Thoracic aorta (tissue), 2 donors: Measurements from ENCODE around the gene SLC16A11. TPM values are rescaled to one million over a fixed set of nuclear protein-coding genes. Genes with fewer than 3 reads are reported as not detected.
"Not testable (repeated sequence)": the region's sequence is repeated elsewhere in the genome, so short reads cannot be mapped to it uniquely, and the experiment has no call there.

Experiments used
- ATAC-seq: fragments of 150-250 bp; one replicate; pipeline ENCODE4 v1.8.0; 2017; ENCODE audit warnings: low read depth; ENCODE audit not compliant: insufficient number of reproducible peaks, low FRiP score
- DNase-seq: peaks from one replicate; pipeline ENCODE4 v3.0.0-alpha.2; 2020; ENCODE audit warnings: low spot score
- H3K27ac ChIP-seq, 2 donors: fragments of 200-600 bp; sonication (generic); 1 replicate in 1 of 2; 2 replicates in 1 of 2; pipeline ENCODE4 v1.5.1; 2016; ENCODE audit warnings: mild to moderate bottlenecking in 2 of 2, moderate library complexity in 2 of 2
- H3K27me3 ChIP-seq: fragments of 200-600 bp; sonication (generic); replicated peaks from 2 replicates; pipeline ENCODE4 v1.6.0; 2016; ENCODE audit warnings: mild to moderate bottlenecking; ENCODE audit not compliant: insufficient read depth
- H3K36me3 ChIP-seq: fragments of 200-600 bp; sonication (generic); one replicate; pipeline ENCODE4 v1.5.1; 2016
- H3K4me1 ChIP-seq, 2 donors: fragments of 200-600 bp; sonication (generic); 1 replicate in 1 of 2; 2 replicates in 1 of 2; pipeline versions ENCODE4 v1.5.1 to v1.6.0; 2016; ENCODE audit warnings: low read depth in 2 of 2, mild to moderate bottlenecking in 1 of 2; ENCODE audit not compliant: control insufficient read depth in 1 of 2
- H3K4me3 ChIP-seq: fragments of 200-600 bp; sonication (generic); 2 replicates; pipeline ENCODE4 v1.5.1; 2016; ENCODE audit warnings: mild to moderate bottlenecking
- H3K9me3 ChIP-seq: fragments of 200-600 bp; sonication (generic); 2 replicates; pipeline ENCODE4 v1.5.1; 2016
- total RNA-seq, 2 donors: library from RNA; depleted of rRNA; stranded (reverse); fragments of >200 nt; gene quantifications; one replicate each; pipeline versions ENCODE4 v1.1.0 to v1.2.3, GENCODE V29; 2016
- TF ChIP-seq, protein P1 (sequence below): fragments of 200-600 bp; sonication (generic); IDR thresholded peaks from one replicate; pipeline ENCODE4 v1.5.1; 2019; ENCODE audit warnings: antibody characterized with exemption

Gene SLC16A11
- total RNA-seq, 2 donors from 2014 or later, result 0.27 TPM; not detected in 1

- Histone ChIP-seq H3K27ac (no peak overlapping the region), H3K4me3 (no peak overlapping the region), H3K4me1 (peaks cover 11 to 14% of the 10 kb centered on the region in 2 donors), H3K9me3 (no peaks in the 10 kb centered on the region), H3K36me3 (peaks cover 5% of the 10 kb centered on the region), H3K27me3 (no peaks in the 10 kb centered on the region)
- no peak for DNase-seq
- TF ChIP-seq, protein P1, sequence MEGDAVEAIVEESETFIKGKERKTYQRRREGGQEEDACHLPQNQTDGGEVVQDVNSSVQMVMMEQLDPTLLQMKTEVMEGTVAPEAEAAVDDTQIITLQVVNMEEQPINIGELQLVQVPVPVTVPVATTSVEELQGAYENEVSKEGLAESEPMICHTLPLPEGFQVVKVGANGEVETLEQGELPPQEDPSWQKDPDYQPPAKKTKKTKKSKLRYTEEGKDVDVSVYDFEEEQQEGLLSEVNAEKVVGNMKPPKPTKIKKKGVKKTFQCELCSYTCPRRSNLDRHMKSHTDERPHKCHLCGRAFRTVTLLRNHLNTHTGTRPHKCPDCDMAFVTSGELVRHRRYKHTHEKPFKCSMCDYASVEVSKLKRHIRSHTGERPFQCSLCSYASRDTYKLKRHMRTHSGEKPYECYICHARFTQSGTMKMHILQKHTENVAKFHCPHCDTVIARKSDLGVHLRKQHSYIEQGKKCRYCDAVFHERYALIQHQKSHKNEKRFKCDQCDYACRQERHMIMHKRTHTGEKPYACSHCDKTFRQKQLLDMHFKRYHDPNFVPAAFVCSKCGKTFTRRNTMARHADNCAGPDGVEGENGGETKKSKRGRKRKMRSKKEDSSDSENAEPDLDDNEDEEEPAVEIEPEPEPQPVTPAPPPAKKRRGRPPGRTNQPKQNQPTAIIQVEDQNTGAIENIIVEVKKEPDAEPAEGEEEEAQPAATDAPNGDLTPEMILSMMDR, result no peak
- ATAC-seq, result no peak
Observed at GRCh38 chr17:6994666-6995256, 49.1 kb downstream of the SLC16A11 start.

DNA sequence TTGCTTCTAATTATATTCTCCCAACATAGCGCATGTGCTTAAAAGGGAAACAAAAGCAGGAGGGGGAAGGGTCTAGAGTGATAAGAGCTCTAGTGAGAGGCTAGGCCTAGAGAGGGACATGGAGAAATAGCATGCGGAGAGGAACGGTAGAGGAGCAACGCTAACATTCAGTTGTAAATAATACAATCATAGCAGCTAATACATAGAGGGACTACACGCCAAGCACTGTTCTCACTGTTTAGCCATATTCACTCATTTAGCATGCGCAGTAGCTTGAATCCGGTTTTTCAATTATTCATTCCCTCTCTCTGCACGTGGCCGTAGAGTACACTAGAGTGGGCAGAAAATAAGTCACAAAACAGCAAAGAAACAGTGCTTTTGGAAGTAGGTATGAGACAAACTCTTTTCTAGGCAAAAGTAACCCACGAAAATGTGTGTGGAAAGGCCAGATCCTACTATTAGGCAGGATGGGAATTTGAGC, 49.7 kb downstream of the SLC16A11 start:
- no peaks in the 10 kb centered on the region for H3K36me3 ChIP-seq
- no peak overlapping the region for H3K4me3 ChIP-seq
- no peaks in the 10 kb centered on the region for H3K9me3 ChIP-seq
- no peaks in the 10 kb centered on the region for H3K27me3 ChIP-seq
- DNase-seq (no peak), ATAC-seq (no peak)
- no peak overlapping the region for H3K27ac ChIP-seq
- peaks cover 11 to 14% of the 10 kb centered on the region in 2 donors for H3K4me1 ChIP-seq
- TF ChIP-seq, protein P1, result no peak

GRCh38 chr17:6993613-6994056, 50.3 kb downstream of the SLC16A11 start:
- H3K9me3 ChIP-seq, DNase-seq, H3K27me3 ChIP-seq, H3K4me3 ChIP-seq, ATAC-seq, H3K27ac ChIP-seq, H3K36me3 ChIP-seq: not testable (repeated sequence)
- peaks cover 11 to 14% of the 10 kb centered on the region in 2 donors for H3K4me1 ChIP-seq

Other genes with a start within 250 kb of the SLC16A11 start
- gene TEKT1, start 212.4 kb downstream of the SLC16A11 start, total RNA-seq, result not detected
- gene ALOX12, start 48.0 kb downstream of the SLC16A11 start, total RNA-seq, result not detected
- gene RNASEK, start 31.5 kb downstream of the SLC16A11 start, total RNA-seq, result 100 to 1,000 TPM in 1 of 2 donors, 10 to 100 TPM in 1; 99.5 to 164 TPM
- 1 to 10 TPM in 1 of 2 donors, under 1 TPM in 1; 0.95 to 5.7 TPM for gene BCL6B, start 21.0 kb downstream of the SLC16A11 start, total RNA-seq
- under 1 TPM in 1 of 2 donors, not detected in 1; 0.56 TPM for gene SLC16A13, start 8.1 kb downstream of the SLC16A11 start, total RNA-seq
- gene CLEC10A, start 36.2 kb upstream of the SLC16A11 start, total RNA-seq, result 1 to 10 TPM; 3.2 to 5.8 TPM
- 1 to 10 TPM; 1.4 to 8.1 TPM for gene ASGR2, start 70.7 kb upstream of the SLC16A11 start, total RNA-seq
- 1 to 10 TPM; 1.9 to 5.4 TPM for gene ASGR1, start 135.3 kb upstream of the SLC16A11 start, total RNA-seq
- gene DLG4, start 175.7 kb upstream of the SLC16A11 start, total RNA-seq, result 10 to 100 TPM; 14.0 to 14.8 TPM
- gene ACADVL, start 175.8 kb upstream of the SLC16A11 start, total RNA-seq, result 100 to 1,000 TPM; 369 to 471 TPM
- gene DVL2, start 190.4 kb upstream of the SLC16A11 start, total RNA-seq, result 10 to 100 TPM; 52.8 to 68.5 TPM
- gene PHF23, start 195.4 kb upstream of the SLC16A11 start, total RNA-seq, result 10 to 100 TPM; 25.1 to 44.7 TPM
- 100 to 1,000 TPM; 187 to 446 TPM for gene GABARAP, start 198.4 kb upstream of the SLC16A11 start, total RNA-seq
- gene CTDNEP1, start 207.6 kb upstream of the SLC16A11 start, total RNA-seq, result 10 to 100 TPM; 51.3 to 51.7 TPM
- gene ELP5, start 208.1 kb upstream of the SLC16A11 start, total RNA-seq, result 10 to 100 TPM; 15.8 to 19.0 TPM
- under 1 TPM in 1 of 2 donors, not detected in 1; 0.41 TPM for gene CLDN7, start 218.4 kb upstream of the SLC16A11 start, total RNA-seq
- 1 to 10 TPM; 1.2 to 7.7 TPM for gene SLC2A4, start 237.6 kb upstream of the SLC16A11 start, total RNA-seq